ENCODE data around the gene PCNX2. TPM values are rescaled to one million over a fixed set of nuclear protein-coding genes. Genes with fewer than 3 reads are reported as not detected.

PCNX2 gene
- total RNA-seq, 1 donor = 56.8 TPM

DNA sequence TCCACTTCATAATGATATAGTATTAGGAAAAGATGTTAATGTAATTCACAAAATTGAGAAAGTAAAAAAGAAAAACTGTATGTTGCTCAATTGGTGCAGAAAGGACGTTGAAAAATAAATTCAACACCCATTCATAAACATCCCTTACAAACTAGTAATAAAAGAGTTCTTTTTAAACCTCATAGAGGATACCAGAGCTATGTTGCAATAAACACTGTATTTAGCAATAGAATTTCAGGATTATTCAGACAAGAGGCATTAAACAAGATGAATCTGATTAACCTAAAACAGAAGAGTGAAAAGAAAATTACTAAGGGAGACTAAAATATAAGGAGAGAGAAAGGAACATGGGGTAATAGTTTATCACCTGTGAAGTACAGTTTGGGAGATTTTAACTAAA, 190.3 kb downstream of the PCNX2 start:
- Histone ChIP-seq H3K4me2 (ENCODE audit: insufficient read depth, low read length) (no peak overlapping the region), H3K36me3 (ENCODE audit: insufficient read depth, low read length) (no peaks in the 10 kb centered on the region), H3K4me3 (ENCODE audit: insufficient read depth, low read length) (no peak overlapping the region), H2AFZ (ENCODE audit: low read length) (no peak overlapping the region), H3K79me2 (ENCODE audit: insufficient read depth, low read length) (no peaks in the 10 kb centered on the region), H3K4me1 (ENCODE audit: insufficient read depth, low read length) (peaks cover 23% of the 10 kb centered on the region), H3K9me3 (ENCODE audit: low read depth, low read length) (no peaks in the 10 kb centered on the region), H3K27me3 (ENCODE audit: insufficient read depth, low read length) (no peaks in the 10 kb centered on the region), H3K27ac (ENCODE audit: low read depth, low read length) (no peak overlapping the region), H4K20me1 (ENCODE audit: insufficient read depth, low read length) (no peaks in the 10 kb centered on the region)
- no peak for DNase-seq (ENCODE audit: insufficient read length, low spot score, missing footprints)
- TF ChIP-seq, protein P1, sequence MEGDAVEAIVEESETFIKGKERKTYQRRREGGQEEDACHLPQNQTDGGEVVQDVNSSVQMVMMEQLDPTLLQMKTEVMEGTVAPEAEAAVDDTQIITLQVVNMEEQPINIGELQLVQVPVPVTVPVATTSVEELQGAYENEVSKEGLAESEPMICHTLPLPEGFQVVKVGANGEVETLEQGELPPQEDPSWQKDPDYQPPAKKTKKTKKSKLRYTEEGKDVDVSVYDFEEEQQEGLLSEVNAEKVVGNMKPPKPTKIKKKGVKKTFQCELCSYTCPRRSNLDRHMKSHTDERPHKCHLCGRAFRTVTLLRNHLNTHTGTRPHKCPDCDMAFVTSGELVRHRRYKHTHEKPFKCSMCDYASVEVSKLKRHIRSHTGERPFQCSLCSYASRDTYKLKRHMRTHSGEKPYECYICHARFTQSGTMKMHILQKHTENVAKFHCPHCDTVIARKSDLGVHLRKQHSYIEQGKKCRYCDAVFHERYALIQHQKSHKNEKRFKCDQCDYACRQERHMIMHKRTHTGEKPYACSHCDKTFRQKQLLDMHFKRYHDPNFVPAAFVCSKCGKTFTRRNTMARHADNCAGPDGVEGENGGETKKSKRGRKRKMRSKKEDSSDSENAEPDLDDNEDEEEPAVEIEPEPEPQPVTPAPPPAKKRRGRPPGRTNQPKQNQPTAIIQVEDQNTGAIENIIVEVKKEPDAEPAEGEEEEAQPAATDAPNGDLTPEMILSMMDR (IDR thresholded peaks at IDR 0.05; ENCODE audit: extremely low read depth, low read depth, low read length) = no peak

DNA sequence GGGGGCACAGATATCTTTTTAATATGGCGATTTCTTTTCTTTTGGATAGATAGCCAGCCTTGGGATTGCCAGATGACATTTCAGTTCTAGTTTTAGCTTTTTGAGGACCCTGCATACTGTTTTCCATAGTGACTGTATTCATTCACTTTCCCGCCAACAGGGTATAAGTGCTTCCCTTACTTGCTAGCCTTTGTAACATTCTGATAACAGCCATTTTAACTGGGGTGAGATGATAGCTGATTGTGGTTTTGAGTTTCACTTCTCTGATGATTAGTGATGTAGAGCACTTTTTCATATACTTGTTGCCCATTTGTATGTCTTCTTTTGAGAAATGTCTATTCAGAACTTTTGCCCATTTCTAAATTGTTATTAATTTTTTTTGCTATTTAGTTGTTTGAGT, 193.2 kb downstream of the PCNX2 start:
- TF ChIP-seq, protein P1 (IDR thresholded peaks at IDR 0.05; ENCODE audit: extremely low read depth, low read depth, low read length) = no peak
- no peaks in the 10 kb centered on the region for H3K79me2 ChIP-seq (ENCODE audit: insufficient read depth, low read length)
- no peak overlapping the region for H3K27ac ChIP-seq (ENCODE audit: low read depth, low read length)
- H3K27me3 ChIP-seq (ENCODE audit: insufficient read depth, low read length) = no peaks in the 10 kb centered on the region
- DNase-seq (ENCODE audit: insufficient read length, low spot score, missing footprints) = no peak
- H4K20me1 ChIP-seq (ENCODE audit: insufficient read depth, low read length) = no peaks in the 10 kb centered on the region
- no peaks in the 10 kb centered on the region for H3K9me3 ChIP-seq (ENCODE audit: low read depth, low read length)
- H3K4me2 ChIP-seq (ENCODE audit: insufficient read depth, low read length) = no peak overlapping the region
- H3K36me3 ChIP-seq (ENCODE audit: insufficient read depth, low read length) = no peaks in the 10 kb centered on the region
- peaks cover 11% of the 10 kb centered on the region for H3K4me1 ChIP-seq (ENCODE audit: insufficient read depth, low read length)
- no peak overlapping the region for H3K4me3 ChIP-seq (ENCODE audit: insufficient read depth, low read length)
- H2AFZ ChIP-seq (ENCODE audit: low read length) = no peak overlapping the region

DNA sequence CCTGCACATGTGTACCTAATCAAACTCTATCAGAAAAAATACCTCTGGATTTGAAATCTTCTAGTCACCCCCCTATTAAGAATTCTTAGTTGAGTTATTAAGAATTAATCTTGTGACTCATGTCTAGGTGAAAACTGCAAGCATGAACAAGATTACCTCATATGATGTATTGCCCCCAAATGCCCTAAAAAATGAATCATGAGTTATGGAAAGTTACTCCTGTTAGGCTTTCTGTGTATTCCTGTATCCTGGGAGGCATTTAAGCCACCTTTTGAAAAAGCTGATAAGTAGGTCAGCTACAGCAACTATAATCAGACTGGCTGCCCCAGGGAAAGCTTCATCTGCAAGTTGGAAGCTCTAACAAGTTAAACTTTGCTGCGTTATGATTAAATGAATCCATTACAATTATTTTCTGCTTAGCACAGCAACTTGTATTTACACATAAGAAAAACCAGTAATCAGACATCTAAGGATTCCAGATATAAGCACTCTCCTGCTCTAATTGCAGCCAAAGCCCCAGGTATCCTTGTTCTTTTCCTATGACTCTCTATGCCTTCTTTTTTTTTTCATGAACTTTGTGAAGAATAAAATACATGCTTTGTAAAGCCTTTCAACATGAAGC, 197.5 kb downstream of the PCNX2 start:
- Histone ChIP-seq H3K4me3 (ENCODE audit: insufficient read depth, low read length) (no peak overlapping the region), H3K36me3 (ENCODE audit: insufficient read depth, low read length) (no peaks in the 10 kb centered on the region), H3K9me3 (ENCODE audit: low read depth, low read length) (no peaks in the 10 kb centered on the region), H3K79me2 (ENCODE audit: insufficient read depth, low read length) (no peaks in the 10 kb centered on the region), H3K4me1 (ENCODE audit: insufficient read depth, low read length) (no peaks in the 10 kb centered on the region), H3K27ac (ENCODE audit: low read depth, low read length) (no peak overlapping the region), H4K20me1 (ENCODE audit: insufficient read depth, low read length) (no peaks in the 10 kb centered on the region), H3K27me3 (ENCODE audit: insufficient read depth, low read length) (no peaks in the 10 kb centered on the region), H2AFZ (ENCODE audit: low read length) (no peak overlapping the region), H3K4me2 (ENCODE audit: insufficient read depth, low read length) (no peak overlapping the region)
- no peak for DNase-seq (ENCODE audit: insufficient read length, low spot score, missing footprints)
- TF ChIP-seq, protein P1 (IDR thresholded peaks at IDR 0.05; ENCODE audit: extremely low read depth, low read depth, low read length) = no peak

DNA sequence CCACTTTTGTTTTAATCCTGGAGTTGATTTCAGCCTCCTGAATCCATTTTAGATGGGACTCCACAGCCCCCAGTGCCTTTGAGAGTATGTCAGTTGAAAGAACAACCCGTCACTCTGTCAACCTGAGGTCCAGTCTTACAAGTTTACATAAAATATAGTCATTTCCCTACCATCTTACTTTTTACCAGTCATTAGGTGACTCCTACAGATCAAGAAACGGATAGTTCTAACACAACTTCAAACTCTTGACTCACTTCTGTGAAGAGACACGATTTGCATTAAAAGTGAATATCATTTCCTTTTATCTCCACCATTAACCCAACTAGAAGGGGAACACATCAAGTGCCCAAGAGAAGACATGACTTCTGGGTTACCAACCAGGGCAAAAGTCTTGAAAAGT, 198.0 kb downstream of the PCNX2 start:
- no peak overlapping the region for H3K27ac ChIP-seq (ENCODE audit: low read depth, low read length)
- H3K9me3 ChIP-seq (ENCODE audit: low read depth, low read length) = no peaks in the 10 kb centered on the region
- TF ChIP-seq, protein P1 (IDR thresholded peaks at IDR 0.05; ENCODE audit: extremely low read depth, low read depth, low read length) = no peak

More for the DNA sequence above, 198.0 kb downstream of the PCNX2 start:
- no peaks in the 10 kb centered on the region for H3K79me2 ChIP-seq (ENCODE audit: insufficient read depth, low read length)
- no peaks in the 10 kb centered on the region for H3K36me3 ChIP-seq (ENCODE audit: insufficient read depth, low read length)
- no peak overlapping the region for H2AFZ ChIP-seq (ENCODE audit: low read length)
- no peak for DNase-seq (ENCODE audit: insufficient read length, low spot score, missing footprints)
- no peaks in the 10 kb centered on the region for H4K20me1 ChIP-seq (ENCODE audit: insufficient read depth, low read length)
- no peaks in the 10 kb centered on the region for H3K27me3 ChIP-seq (ENCODE audit: insufficient read depth, low read length)
- no peaks in the 10 kb centered on the region for H3K4me1 ChIP-seq (ENCODE audit: insufficient read depth, low read length)
- no peak overlapping the region for H3K4me3 ChIP-seq (ENCODE audit: insufficient read depth, low read length)
- H3K4me2 ChIP-seq (ENCODE audit: insufficient read depth, low read length) = no peak overlapping the region
